SU-DHL-6 (cell line): Measurements from ENCODE around the gene RASSF3.

Experiments
- EZH2phosphoT487 ChIP-seq: fragments of 200-600 bp; sonication (generic), shearing (Covaris generic); conservative IDR thresholded peaks from 2 replicates; pipeline ENCODE4 v1.6.1; 2018; ENCODE audit warnings: mild to moderate bottlenecking, antibody characterized with exemption, low read length, moderate library complexity, mixed read lengths
- TF ChIP-seq, protein P1 (sequence below): fragments of 200-600 bp; sonication (generic); IDR thresholded peaks from one replicate; pipeline ENCODE4 v1.5.1; 2017; ENCODE audit warnings: antibody characterized with exemption, mild to moderate bottlenecking, low read length, moderate library complexity; ENCODE audit not compliant: insufficient read depth, poor library complexity, severe bottlenecking

DNA sequence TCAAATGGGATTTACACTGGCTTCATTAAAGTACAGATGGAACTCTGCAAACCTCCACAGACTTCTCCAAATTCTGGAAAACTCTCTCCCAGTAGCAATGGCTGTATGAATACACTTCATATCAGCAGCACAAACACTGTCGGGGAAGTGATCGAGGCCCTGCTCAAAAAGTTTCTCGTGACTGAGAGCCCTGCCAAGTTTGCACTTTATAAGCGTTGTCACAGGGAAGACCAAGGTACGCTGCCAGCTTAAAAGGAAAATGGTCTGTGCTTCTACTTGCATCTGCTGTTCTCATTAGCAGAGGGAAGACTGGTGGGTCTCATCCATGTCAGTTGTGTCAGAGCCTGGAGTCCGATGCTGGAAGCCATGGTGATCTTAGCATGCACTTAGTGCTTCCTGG, 77.9 kb downstream of the RASSF3 start:
- TF ChIP-seq, protein P1, sequence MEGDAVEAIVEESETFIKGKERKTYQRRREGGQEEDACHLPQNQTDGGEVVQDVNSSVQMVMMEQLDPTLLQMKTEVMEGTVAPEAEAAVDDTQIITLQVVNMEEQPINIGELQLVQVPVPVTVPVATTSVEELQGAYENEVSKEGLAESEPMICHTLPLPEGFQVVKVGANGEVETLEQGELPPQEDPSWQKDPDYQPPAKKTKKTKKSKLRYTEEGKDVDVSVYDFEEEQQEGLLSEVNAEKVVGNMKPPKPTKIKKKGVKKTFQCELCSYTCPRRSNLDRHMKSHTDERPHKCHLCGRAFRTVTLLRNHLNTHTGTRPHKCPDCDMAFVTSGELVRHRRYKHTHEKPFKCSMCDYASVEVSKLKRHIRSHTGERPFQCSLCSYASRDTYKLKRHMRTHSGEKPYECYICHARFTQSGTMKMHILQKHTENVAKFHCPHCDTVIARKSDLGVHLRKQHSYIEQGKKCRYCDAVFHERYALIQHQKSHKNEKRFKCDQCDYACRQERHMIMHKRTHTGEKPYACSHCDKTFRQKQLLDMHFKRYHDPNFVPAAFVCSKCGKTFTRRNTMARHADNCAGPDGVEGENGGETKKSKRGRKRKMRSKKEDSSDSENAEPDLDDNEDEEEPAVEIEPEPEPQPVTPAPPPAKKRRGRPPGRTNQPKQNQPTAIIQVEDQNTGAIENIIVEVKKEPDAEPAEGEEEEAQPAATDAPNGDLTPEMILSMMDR: no peak
- TF ChIP-seq EZH2phosphoT487: no peak
